BJ (cell line): ENCODE data around the gene LY86. TPM values are rescaled to one million over a fixed set of nuclear protein-coding genes. Genes with fewer than 3 reads are reported as not detected.

ENCODE experiments used
- CTCF ChIA-PET: fragments of 350-600 bp; formaldehyde crosslinking; extraction: SDS; loops from one replicate; lab custom pipeline; 2021; ENCODE audit warnings: antibody characterized with exemption, inconsistent platforms; lab: Yijun Ruan, JAX
- POLR2A ChIA-PET: fragments of 300-600 bp; sonication (Branson Sonifier 250); formaldehyde crosslinking; extraction: SDS; loops from one replicate; lab custom pipeline; 2021; ENCODE audit warnings: antibody characterized with exemption; lab: Charles Lee
- DNase-seq: peaks from one replicate; pipeline ENCODE4 v3.0.0-alpha.2; 2011; ENCODE audit warnings: low read depth
- H3K27me3 ChIP-seq: 2 replicates; pipeline ENCODE4 v1.6.0; 2011; ENCODE audit warnings: low read length; ENCODE audit not compliant: control insufficient read depth, insufficient read depth
- H3K36me3 ChIP-seq: 2 replicates; pipeline ENCODE4 v1.5.1; 2011; ENCODE audit warnings: low read length; ENCODE audit not compliant: control insufficient read depth, insufficient read depth
- H3K4me3 ChIP-seq: 2 replicates; pipeline ENCODE4 v1.5.1; 2011; ENCODE audit warnings: low read depth, mild to moderate bottlenecking, control low read depth, low read length
- CTCF ChIP-seq: IDR thresholded peaks from 2 replicates; pipeline ENCODE4 v1.5.1; 2011; ENCODE audit warnings: low read depth, mild to moderate bottlenecking, control low read depth, inconsistent platforms, low read length, moderate library complexity; ENCODE audit not compliant: insufficient read depth
- polyA plus RNA-seq: library from polyadenylated mRNA; depleted of rRNA; stranded (reverse); fragments of >200 nt; gene quantifications from 2 replicates; pipeline ENCODE4 v1.2.3, GENCODE V29; 2011

Gene LY86
- polyA plus RNA-seq, 1 experiment, result not detected

- POLR2A ChIA-PET, result no interaction called here
- Histone ChIP-seq H3K4me3 (no peak overlapping the region), H3K27me3 (no peaks in the 10 kb centered on the region), H3K36me3 (no peaks in the 10 kb centered on the region)
- CTCF ChIA-PET, result interaction anchor here (1.5 kb wide), 1 partner anchor 11 kb away, joined by 3 read pairs; no protein-coding TSS in a partner anchor
- no peak for TF ChIP-seq CTCF
- no peak for DNase-seq
Measured at GRCh38 chr6:6657085-6657819, 68.7 kb downstream of the LY86 start.

- H3K36me3 ChIP-seq, result no peaks in the 10 kb centered on the region
- H3K27me3 ChIP-seq, result no peaks in the 10 kb centered on the region
- no peak overlapping the region for H3K4me3 ChIP-seq
- DNase-seq, result no peak
- ChIA-PET CTCF (no interaction called here), POLR2A (no interaction called here)
- TF ChIP-seq CTCF, result no peak
Measured at GRCh38 chr6:6657820-6658217, 69.3 kb downstream of the LY86 start.

- no peaks in the 10 kb centered on the region for H3K27me3 ChIP-seq
- DNase-seq, result no peak
- H3K4me3 ChIP-seq, result no peak overlapping the region
- TF ChIP-seq CTCF, result no peak
- CTCF ChIA-PET, result interaction anchor here (0.8 kb wide), 1 partner anchor 584 kb away, joined by 3 read pairs; no protein-coding TSS in a partner anchor
- no peaks in the 10 kb centered on the region for H3K36me3 ChIP-seq
- POLR2A ChIA-PET, result interaction anchor here (0.6 kb wide), 1 partner anchor 736 kb away, joined by 3 read pairs; no protein-coding TSS in a partner anchor
Measured at GRCh38 chr6:6659600-6660327, 71.2 kb downstream of the LY86 start.

GRCh38 chr6:6660339-6661045 lies 72.0 kb downstream of the LY86 start:
- POLR2A ChIA-PET, result interaction anchor here (0.6 kb wide), 1 partner anchor 735 kb away, joined by 3 read pairs; no protein-coding TSS in a partner anchor
- no peak for TF ChIP-seq CTCF
- no peaks in the 10 kb centered on the region for H3K36me3 ChIP-seq
- no peak for DNase-seq
- no peak overlapping the region for H3K4me3 ChIP-seq
- no peaks in the 10 kb centered on the region for H3K27me3 ChIP-seq
- CTCF ChIA-PET, result interaction anchor here (0.8 to 2.1 kb wide), 2 partner anchors 16 to 583 kb away, joined by 3 to 9 read pairs; no protein-coding TSS in a partner anchor

GRCh38 chr6:6661191-6661590 lies 72.7 kb downstream of the LY86 start:
- DNase-seq, result no peak
- H3K36me3 ChIP-seq, result no peaks in the 10 kb centered on the region
- TF ChIP-seq CTCF, result no peak
- no peak overlapping the region for H3K4me3 ChIP-seq
- ChIA-PET POLR2A (no interaction called here), CTCF (interaction anchor here (0.7 to 2.1 kb wide), 2 partner anchors 10 to 16 kb away, joined by 3 to 9 read pairs; no protein-coding TSS in a partner anchor)
- H3K27me3 ChIP-seq, result no peaks in the 10 kb centered on the region
